ENCODE results near the gene TRIM9.

- TF ChIP-seq, protein P1, sequence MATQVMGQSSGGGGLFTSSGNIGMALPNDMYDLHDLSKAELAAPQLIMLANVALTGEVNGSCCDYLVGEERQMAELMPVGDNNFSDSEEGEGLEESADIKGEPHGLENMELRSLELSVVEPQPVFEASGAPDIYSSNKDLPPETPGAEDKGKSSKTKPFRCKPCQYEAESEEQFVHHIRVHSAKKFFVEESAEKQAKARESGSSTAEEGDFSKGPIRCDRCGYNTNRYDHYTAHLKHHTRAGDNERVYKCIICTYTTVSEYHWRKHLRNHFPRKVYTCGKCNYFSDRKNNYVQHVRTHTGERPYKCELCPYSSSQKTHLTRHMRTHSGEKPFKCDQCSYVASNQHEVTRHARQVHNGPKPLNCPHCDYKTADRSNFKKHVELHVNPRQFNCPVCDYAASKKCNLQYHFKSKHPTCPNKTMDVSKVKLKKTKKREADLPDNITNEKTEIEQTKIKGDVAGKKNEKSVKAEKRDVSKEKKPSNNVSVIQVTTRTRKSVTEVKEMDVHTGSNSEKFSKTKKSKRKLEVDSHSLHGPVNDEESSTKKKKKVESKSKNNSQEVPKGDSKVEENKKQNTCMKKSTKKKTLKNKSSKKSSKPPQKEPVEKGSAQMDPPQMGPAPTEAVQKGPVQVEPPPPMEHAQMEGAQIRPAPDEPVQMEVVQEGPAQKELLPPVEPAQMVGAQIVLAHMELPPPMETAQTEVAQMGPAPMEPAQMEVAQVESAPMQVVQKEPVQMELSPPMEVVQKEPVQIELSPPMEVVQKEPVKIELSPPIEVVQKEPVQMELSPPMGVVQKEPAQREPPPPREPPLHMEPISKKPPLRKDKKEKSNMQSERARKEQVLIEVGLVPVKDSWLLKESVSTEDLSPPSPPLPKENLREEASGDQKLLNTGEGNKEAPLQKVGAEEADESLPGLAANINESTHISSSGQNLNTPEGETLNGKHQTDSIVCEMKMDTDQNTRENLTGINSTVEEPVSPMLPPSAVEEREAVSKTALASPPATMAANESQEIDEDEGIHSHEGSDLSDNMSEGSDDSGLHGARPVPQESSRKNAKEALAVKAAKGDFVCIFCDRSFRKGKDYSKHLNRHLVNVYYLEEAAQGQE (IDR thresholded peaks at IDR 0.05; ENCODE audit: insufficient read depth in 1 of 2, low read depth in 2 of 2, low read length in 1 of 2) = no peak
- no peak for TF ChIP-seq POLR2AphosphoS5 (IDR thresholded peaks at IDR 0.05; ENCODE audit: low read depth, low read length)
- peak; percentile 23 for TF ChIP-seq CTCF (IDR thresholded peaks at IDR 0.05)
- no peak for TF ChIP-seq SIN3A (IDR thresholded peaks at IDR 0.05; ENCODE audit: borderline replicate concordance, insufficient read depth, low read depth, low read length)
- TF ChIP-seq TCF7L2 (IDR thresholded peaks at IDR 0.05; ENCODE audit: low read depth, low read length) = no peak
Observed at GRCh38 chr14:51093371-51094281, 1.3 kb downstream of the TRIM9 start.

Measured in Panc1 (cell line).